Activated CD4-positive, CD25-positive, alpha-beta regulatory T cell treated with anti-CD3 and anti-CD28 coated beads, Interleukin-2, amount 50 U/mL, for 24 hours (primary cell): ENCODE data around the gene SATB1.

Experiments
- ATAC-seq, 2 donors: fragments of 150-1000 bp; cut with Tn5 transposase; one replicate each; pipeline ENCODE4 v1.10.0; 2021; ENCODE audit warnings: mild to moderate bottlenecking in 1 of 2, moderate library complexity in 1 of 2

SATB1 gene

GRCh38 chr3:18401300-18401961 lies 23.7 kb downstream of the SATB1 start:
- ATAC-seq, result no peak

- ATAC-seq, result no peak
These were observed 26.7 kb downstream of the SATB1 start for GRCh38 chr3:18398448-18398847.

GRCh38 chr3:18396428-18396827 lies 28.7 kb downstream of the SATB1 start:
- ATAC-seq, result no peak

GRCh38 chr3:18394384-18394995 lies 30.6 kb downstream of the SATB1 start:
- ATAC-seq, result peak in 1 of 2 donors; percentile 33

GRCh38 chr3:18393906-18394305 lies 31.2 kb downstream of the SATB1 start:
- ATAC-seq, result no peak

GRCh38 chr3:18390024-18390660 lies 35.0 kb downstream of the SATB1 start:
- no peak for ATAC-seq

- ATAC-seq, result no peak
These were observed 35.9 kb downstream of the SATB1 start for GRCh38 chr3:18389108-18389733.

- no peak for ATAC-seq
These were observed 38.8 kb downstream of the SATB1 start for GRCh38 chr3:18386274-18386890.

GRCh38 chr3:18385706-18386105 lies 39.4 kb downstream of the SATB1 start:
- ATAC-seq, result no peak

- ATAC-seq, result peak; percentile 56 to 65
These were observed 42.3 kb downstream of the SATB1 start for GRCh38 chr3:18382760-18383369.

- no peak for ATAC-seq
These were observed 45.5 kb downstream of the SATB1 start for GRCh38 chr3:18379647-18380046.

- ATAC-seq, result no peak
These were observed 46.9 kb downstream of the SATB1 start for GRCh38 chr3:18378218-18378617.

- no peak for ATAC-seq
These were observed 48.5 kb downstream of the SATB1 start for GRCh38 chr3:18376682-18377081.

- no peak for ATAC-seq
These were observed 52.2 kb downstream of the SATB1 start for GRCh38 chr3:18372786-18373405.

GRCh38 chr3:18370672-18371071 lies 54.5 kb downstream of the SATB1 start:
- ATAC-seq, result no peak

- ATAC-seq, result no peak
These were observed 55.5 kb downstream of the SATB1 start for GRCh38 chr3:18369551-18370185.

- no peak for ATAC-seq
These were observed 58.9 kb downstream of the SATB1 start for GRCh38 chr3:18366258-18366657.

GRCh38 chr3:18363338-18363737 lies 61.8 kb downstream of the SATB1 start:
- ATAC-seq, result no peak

GRCh38 chr3:18357747-18358146 lies 67.4 kb downstream of the SATB1 start:
- ATAC-seq, result no peak

GRCh38 chr3:18355832-18356231 lies 69.3 kb downstream of the SATB1 start:
- no peak for ATAC-seq

- no peak for ATAC-seq
These were observed 70.4 kb downstream of the SATB1 start for GRCh38 chr3:18354701-18355100.
